Muscle of leg (tissue), 11 donors: ENCODE measurements around the gene DNLZ. TPM values are rescaled to one million over a fixed set of nuclear protein-coding genes. Genes with fewer than 3 reads are reported as not detected.

Experiments
- DNase-seq: peaks from one replicate; pipeline ENCODE4 v3.0.0; 2013
- H3K27ac ChIP-seq: one replicate; pipeline ENCODE4 v1.5.1; 2013; ENCODE audit warnings: mild to moderate bottlenecking, low read length, control low read depth
- H3K27me3 ChIP-seq: one replicate; pipeline ENCODE4 v1.6.1; 2013; ENCODE audit warnings: low read length; ENCODE audit not compliant: control insufficient read depth, insufficient read depth
- H3K36me3 ChIP-seq: one replicate; pipeline ENCODE4 v1.6.1; 2013; ENCODE audit warnings: low read length; ENCODE audit not compliant: control insufficient read depth, insufficient read depth
- H3K4me1 ChIP-seq: one replicate; pipeline ENCODE4 v1.6.1; 2013; ENCODE audit warnings: low read length; ENCODE audit not compliant: control insufficient read depth, insufficient read depth
- H3K4me3 ChIP-seq: one replicate; pipeline ENCODE4 v1.5.1; 2013; ENCODE audit warnings: low read length, control low read depth
- H3K9me3 ChIP-seq: replicated peaks from 2 replicates; pipeline ENCODE4 v1.6.1; 2013; ENCODE audit warnings: low read depth, low read length; ENCODE audit not compliant: control insufficient read depth
- WGBS: methylation state at CpG from one replicate; pipeline ENCODE4 v1.1.5; 2013; ENCODE audit warnings: missing lambda C conversion rate; ENCODE audit not compliant: insufficient coverage; 5-methylcytosine and 5-hydroxymethylcytosine counted together
- polyA plus RNA-seq, 8 donors: library from polyadenylated mRNA; unstranded; fragments of 120-200 nt; gene quantifications; one replicate each; pipeline versions ENCODE4 v1.2.1 to v1.2.3, GENCODE V29; 2013; ENCODE audit warnings: inconsistent platforms in 1 of 8, low replicate concordance in 1 of 8; ENCODE audit not compliant: insufficient read length in 8 of 8, insufficient read depth in 1 of 8
- total RNA-seq: library from RNA; stranded (reverse); fragments of 120-200 nt; gene quantifications from one replicate; pipeline ENCODE4 v1.2.4, GENCODE V29; 2013

Gene DNLZ
- total and polyA plus RNA-seq, 9 donors, result 8.1 to 31.5 (median 10.4) TPM

DNA sequence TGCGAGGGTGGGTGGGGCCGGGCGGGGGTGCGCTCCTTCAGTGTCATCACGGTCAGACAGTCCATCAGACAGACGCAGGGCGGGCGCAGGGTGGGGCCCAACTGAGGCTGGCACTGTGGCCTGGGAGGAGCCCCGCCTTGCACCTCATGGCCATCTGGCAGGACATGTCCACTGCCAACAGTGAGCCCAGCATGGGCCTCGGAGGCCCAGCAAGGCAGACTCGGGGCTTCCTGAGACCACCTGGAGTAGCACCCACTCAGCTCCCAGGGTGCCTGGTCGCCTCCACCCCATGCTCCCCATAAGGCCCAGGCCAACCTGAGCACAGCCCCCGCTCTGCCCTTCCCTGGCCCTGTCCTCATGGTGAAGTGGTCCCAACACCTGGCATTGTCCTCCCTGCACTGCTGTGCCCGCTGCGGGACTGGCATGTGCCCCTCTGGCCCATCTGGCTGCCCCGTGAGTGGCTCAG lies 44.7 kb downstream of the DNLZ start:
- peaks cover 9% of the 10 kb centered on the region for H3K4me1 ChIP-seq
- H3K9me3 ChIP-seq, result peaks cover 12% of the 10 kb centered on the region
- H3K27me3 ChIP-seq, result no peaks in the 10 kb centered on the region
- no peak overlapping the region for H3K27ac ChIP-seq
- 79% methylated on average over 15 of the region's 16 CpGs for WGBS
- DNase-seq, result no peak
- no peaks in the 10 kb centered on the region for H3K36me3 ChIP-seq
- no peak overlapping the region for H3K4me3 ChIP-seq

DNA sequence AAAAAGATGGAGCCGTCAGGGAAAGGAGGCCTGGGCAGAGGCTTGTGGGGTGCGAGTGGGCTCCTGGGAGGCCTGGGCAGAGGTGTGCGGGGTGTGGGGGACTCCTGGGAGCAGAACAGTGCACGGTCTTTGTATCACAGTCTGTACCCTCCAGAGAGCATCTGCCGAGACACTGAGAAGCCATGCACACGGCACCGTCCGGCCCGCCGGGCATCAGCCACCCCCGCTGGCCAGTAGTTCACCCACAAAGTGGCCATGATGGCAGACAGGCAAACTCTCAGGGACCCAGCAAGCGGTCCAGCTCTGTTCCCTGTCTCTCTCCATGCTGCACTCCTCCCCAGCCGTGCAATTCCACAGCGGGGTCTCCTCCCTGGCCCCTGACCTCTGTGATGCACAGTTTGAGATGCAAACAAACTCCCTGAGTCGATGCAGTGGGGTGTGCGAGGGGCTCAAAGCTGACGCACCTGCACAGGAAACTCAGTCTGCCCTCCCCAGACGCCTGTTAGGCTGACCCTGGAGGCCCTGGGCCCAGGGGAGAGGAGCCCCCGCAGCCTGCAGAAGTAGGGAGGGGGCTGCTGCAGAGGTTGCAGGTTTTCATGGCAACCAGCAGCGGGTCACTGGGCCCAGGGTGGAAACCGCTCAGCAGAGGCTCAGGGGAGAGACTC lies 45.3 kb downstream of the DNLZ start:
- WGBS, result 55% methylated on average over 20 of the region's 21 CpGs
- H3K4me1 ChIP-seq, result peaks cover 4% of the 10 kb centered on the region
- H3K9me3 ChIP-seq, result peaks cover 12% of the 10 kb centered on the region
- H3K4me3 ChIP-seq, result no peak overlapping the region
- no peaks in the 10 kb centered on the region for H3K36me3 ChIP-seq
- DNase-seq, result no peak
- H3K27ac ChIP-seq, result no peak overlapping the region
- no peaks in the 10 kb centered on the region for H3K27me3 ChIP-seq

GRCh38 chr9:136317695-136318094 lies 45.8 kb downstream of the DNLZ start:
- DNase-seq, result no peak
- Histone ChIP-seq H3K4me3 (no peak overlapping the region), H3K36me3 (no peaks in the 10 kb centered on the region), H3K9me3 (peaks cover 12% of the 10 kb centered on the region), H3K27ac (no peak overlapping the region), H3K4me1 (no peaks in the 10 kb centered on the region), H3K27me3 (no peaks in the 10 kb centered on the region)
- 89% methylated on average over 16 of the region's 16 CpGs for WGBS

- Histone ChIP-seq H3K27me3 (no peaks in the 10 kb centered on the region), H3K9me3 (peaks cover 12% of the 10 kb centered on the region), H3K27ac (no peak overlapping the region), H3K4me1 (no peaks in the 10 kb centered on the region), H3K4me3 (no peak overlapping the region), H3K36me3 (no peaks in the 10 kb centered on the region)
- 89% methylated on average over 9 of the region's 13 CpGs for WGBS
- no peak for DNase-seq
Observed at GRCh38 chr9:136316896-136317676, 46.5 kb downstream of the DNLZ start.

DNA sequence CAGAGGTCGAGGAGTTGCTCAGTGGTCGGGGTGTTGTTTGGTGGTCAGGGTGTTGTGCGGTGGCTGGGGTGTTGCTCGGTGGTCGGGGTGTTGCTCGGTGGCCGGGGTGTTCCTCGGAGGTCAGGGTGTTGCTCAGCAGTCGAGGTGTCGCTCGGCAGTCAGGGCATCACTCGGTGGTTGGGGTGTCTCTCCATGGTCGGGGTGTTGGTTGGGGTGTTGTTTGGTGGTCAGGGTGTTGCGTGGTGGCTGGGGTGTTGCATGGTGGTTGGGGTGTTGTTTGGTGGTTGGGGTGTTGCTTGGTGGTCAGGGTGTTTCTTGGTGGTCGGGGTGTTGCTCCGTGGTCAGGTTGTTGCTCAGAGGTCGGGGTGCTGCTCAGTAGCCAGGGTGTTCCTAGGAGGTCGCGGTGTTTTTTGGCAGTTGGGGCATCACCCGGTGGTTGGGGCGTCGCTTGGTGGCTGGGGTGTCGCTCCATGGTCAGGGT lies 47.2 kb downstream of the DNLZ start:
- peaks cover 12% of the 10 kb centered on the region for H3K9me3 ChIP-seq
- DNase-seq, result no peak
- no peaks in the 10 kb centered on the region for H3K36me3 ChIP-seq
- H3K27ac ChIP-seq, result no peak overlapping the region
- no peak overlapping the region for H3K4me3 ChIP-seq
- H3K27me3 ChIP-seq, result no peaks in the 10 kb centered on the region
- H3K4me1 ChIP-seq, result peaks cover under 1% of the 10 kb centered on the region
- WGBS, result 96% methylated on average over 23 of the region's 23 CpGs

DNA sequence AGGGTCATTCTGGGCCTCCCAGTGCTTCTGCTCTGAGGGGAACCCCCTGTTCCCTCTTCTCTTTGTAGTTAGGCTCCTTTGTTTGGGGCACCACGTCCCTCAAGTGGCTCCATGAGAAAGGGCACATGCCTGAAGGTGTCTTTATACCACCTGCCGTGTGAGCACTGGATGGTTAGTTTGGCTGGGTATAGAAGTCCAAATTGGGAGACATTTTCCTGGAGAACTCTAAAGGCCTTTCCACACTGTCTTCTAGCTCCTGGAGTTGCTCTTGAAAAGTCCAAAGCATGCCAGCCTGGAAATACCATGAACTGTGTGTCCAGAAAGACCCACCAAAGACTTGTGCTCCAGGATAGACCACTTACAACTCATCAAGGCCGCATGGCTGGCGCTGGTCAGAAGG lies 48.6 kb downstream of the DNLZ start:
- 90% methylated on average over 2 of the region's 4 CpGs for WGBS

GRCh38 chr9:136314056-136314416 lies 49.5 kb downstream of the DNLZ start:
- Histone ChIP-seq H3K36me3 (no peaks in the 10 kb centered on the region), H3K9me3 (peaks cover 12% of the 10 kb centered on the region), H3K4me3 (no peak overlapping the region), H3K27ac (no peak overlapping the region), H3K4me1 (peaks cover 12% of the 10 kb centered on the region), H3K27me3 (no peaks in the 10 kb centered on the region)
- no CpG with 5 or more reads among the region's 3 CpGs for WGBS
- no peak for DNase-seq

More for the DNA sequence above, 48.6 kb downstream of the DNLZ start:
- Histone ChIP-seq H3K4me3 (no peak overlapping the region), H3K27ac (no peak overlapping the region), H3K4me1 (peaks cover 12% of the 10 kb centered on the region), H3K9me3 (peaks cover 12% of the 10 kb centered on the region), H3K27me3 (no peaks in the 10 kb centered on the region), H3K36me3 (no peaks in the 10 kb centered on the region)
- no peak for DNase-seq

DNA sequence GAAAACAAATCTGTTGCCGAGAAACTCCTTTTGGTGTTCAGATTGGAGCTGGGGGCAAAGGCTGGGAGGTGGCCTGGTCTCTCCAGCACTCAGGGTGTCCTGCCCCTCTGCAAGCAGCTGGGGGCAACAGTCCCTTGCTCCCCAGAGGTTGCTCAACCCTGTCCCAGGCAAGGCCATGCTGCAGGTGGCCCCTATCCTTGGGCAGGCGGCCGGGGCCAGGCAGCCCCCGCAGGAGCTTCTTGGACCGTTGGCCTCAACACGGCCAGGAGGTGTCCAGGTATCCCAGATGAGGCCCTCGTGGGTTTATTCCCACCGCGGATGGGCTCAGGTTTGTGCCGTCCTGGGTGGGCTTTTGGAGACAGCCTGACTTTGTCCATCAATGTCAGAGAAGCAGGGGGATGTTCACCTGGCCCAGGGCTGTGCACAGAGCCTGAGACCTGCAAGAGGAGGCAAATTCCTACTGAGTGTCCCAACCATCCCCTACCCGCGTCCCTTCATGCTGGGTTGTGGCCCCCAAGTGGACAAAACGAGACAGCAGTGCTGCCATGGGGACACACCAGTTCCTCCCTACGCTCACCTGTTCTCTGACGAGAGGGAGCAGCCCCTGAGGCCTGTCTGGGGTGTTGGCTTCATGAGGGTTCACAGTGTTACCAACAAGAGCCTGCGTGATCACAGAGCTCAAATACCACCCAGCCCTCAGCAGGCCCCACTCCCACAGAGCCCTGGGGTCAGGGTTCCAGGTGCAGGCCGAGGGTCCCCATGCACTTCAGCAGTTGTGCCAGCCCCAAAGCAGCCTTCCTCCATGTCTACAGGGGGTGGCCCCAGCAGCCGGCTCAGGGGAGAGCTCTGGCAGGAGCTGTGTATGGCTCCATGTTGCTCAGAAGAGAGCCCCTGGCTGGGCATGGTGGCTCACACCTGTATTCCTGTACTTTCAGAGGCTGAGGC lies 50.2 kb downstream of the DNLZ start:
- no peaks in the 10 kb centered on the region for H3K27me3 ChIP-seq
- no peaks in the 10 kb centered on the region for H3K36me3 ChIP-seq
- H3K9me3 ChIP-seq, result peaks cover 12% of the 10 kb centered on the region
- no peak overlapping the region for H3K4me3 ChIP-seq
- DNase-seq, result no peak
- no peak overlapping the region for H3K27ac ChIP-seq
- WGBS, result 79% methylated on average over 14 of the region's 18 CpGs
- H3K4me1 ChIP-seq, result peaks cover 12% of the 10 kb centered on the region

DNA sequence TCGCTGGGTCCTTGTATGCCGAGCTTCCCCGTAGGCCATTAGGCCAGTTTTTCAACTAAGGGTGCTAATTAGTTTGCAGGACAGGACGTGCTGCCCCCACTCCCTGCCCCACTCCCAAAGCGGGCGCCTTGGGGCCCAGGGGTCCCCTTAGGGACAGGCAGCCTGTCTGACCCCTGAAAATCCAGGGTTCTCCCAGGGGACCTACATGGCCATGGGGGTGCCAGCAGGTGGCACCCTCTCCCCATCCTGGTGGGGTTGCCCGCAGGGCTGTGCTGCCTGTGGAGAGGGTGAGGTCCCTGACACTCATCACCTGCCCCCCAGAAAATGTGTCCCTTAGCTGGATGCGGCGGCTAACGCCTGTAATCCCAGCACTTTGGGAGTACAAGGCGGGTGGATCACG lies 51.1 kb downstream of the DNLZ start:
- WGBS, result 47% methylated on average over 5 of the region's 12 CpGs
- H3K4me1 ChIP-seq, result peaks cover 12% of the 10 kb centered on the region
- H3K36me3 ChIP-seq, result no peaks in the 10 kb centered on the region
- no peaks in the 10 kb centered on the region for H3K27me3 ChIP-seq
- H3K4me3 ChIP-seq, result no peak overlapping the region
- DNase-seq, result no peak
- peaks cover 12% of the 10 kb centered on the region for H3K9me3 ChIP-seq
- no peak overlapping the region for H3K27ac ChIP-seq

DNA sequence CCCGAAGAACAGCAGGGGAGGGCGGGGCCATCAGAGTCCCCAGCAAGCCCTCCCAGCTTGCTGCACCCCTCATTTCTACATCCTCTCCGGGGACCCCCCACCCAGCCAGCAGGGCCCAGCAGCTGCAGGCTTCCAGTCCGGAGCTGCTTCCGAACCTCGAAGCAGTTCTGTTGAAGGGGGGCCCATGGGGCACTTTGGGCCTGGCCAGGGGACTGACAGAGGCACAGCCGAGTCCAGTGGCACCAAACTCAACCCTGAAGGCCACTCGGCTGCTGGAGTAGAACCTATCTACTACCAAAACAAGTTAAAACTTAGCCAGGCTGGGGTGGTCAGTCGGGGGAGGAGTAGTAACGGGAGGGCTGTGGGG lies 51.6 kb downstream of the DNLZ start:
- no peak for DNase-seq
- Histone ChIP-seq H3K27me3 (no peaks in the 10 kb centered on the region), H3K9me3 (peaks cover 12% of the 10 kb centered on the region), H3K4me3 (no peak overlapping the region), H3K36me3 (no peaks in the 10 kb centered on the region), H3K27ac (no peak overlapping the region), H3K4me1 (peaks cover 12% of the 10 kb centered on the region)
- 64% methylated on average over 5 of the region's 10 CpGs for WGBS
